GM18526 (cell line): ENCODE results near the gene SLC41A3.
"Not testable (repeated sequence)": the region's sequence is repeated elsewhere in the genome, so short reads cannot be mapped to it uniquely, and the experiment has no call there.

ENCODE experiments used
- POLR2A ChIP-seq: IDR thresholded peaks from 3 replicates; pipeline ENCODE4 v1.6.1; 2011; ENCODE audit not compliant: insufficient read length; ENCODE audit errors: extremely low read depth

Gene SLC41A3

DNA sequence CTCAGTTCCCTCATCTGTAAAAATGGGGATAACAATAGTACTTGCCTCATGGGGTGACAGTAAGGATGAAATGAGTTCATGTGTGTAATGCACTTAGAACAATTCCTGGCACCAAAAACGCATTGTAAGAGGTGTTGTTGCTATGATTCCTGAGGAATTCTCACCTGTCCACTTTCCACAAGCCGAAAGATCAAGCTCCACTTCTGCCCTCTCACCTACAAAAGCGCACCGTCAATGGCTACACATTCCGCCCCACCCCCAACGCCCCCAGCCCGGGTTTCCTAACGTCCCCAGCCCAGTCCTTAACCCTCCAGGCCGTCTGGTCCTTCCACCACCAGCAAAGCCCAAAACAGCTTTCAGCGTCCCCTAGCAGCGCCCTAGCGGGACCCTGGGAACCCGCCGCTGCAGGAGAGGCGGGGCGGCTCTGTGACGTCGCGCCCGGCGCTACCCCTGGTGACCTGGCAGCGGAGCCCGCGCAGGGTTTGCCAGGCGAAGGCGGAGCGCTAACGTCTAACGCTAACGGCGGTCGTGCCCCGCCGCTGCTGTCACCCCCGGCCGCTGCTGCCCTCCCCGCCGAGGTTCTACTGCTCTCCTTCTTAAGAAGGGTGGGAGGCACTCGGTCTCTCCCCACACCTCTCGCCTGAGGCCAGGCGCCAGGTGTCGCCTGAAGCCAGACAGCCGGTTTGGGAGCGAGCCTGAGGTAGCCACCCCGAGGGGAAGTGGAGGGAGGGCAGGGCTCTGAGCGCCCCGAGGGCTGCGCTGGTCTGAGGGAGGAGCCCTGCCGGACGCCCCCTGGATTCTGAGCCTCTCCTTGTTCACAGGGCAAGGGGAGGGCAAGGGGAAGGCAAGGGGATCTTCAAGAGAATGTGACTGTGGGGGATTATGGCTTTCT, 115.0 kb downstream of the SLC41A3 start, which contains the start of gene ROPN1B:
Gene ROPN1B (plus strand): TSS at position 478 of the 892 bp plus-strand sequence. CDS start 2,877 bp downstream, outside the sequence.
- TF ChIP-seq POLR2A = not testable (repeated sequence)

DNA sequence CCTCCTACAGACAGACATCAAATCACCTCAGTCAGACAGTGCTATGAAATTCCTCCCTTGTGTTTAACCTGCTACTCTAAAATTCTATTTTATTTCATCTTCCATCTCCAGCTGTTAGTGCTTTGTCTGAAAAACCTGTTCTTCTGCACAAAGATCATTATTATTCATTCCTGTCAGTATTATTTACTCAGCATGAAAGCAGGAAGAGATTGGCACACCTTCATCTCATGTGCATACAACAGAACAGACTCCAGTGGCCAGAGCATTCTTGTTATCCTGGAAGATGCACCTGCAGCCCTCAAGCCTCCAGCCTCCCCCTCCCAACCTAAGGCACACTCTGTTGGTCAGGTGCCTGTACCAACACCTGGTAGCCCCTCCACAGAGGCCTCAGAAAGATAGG, 116.8 kb downstream of the SLC41A3 start:
- TF ChIP-seq POLR2A = no peak

GRCh38 chr3:125965505-125965904, 118.4 kb downstream of the SLC41A3 start:
- TF ChIP-seq POLR2A = no peak

- no peak for TF ChIP-seq POLR2A
Measured at GRCh38 chr3:125961289-125961589, 122.7 kb downstream of the SLC41A3 start.

- no peak for TF ChIP-seq POLR2A
Measured at GRCh38 chr3:125960456-125961288, 123.3 kb downstream of the SLC41A3 start.

- no peak for TF ChIP-seq POLR2A
Measured at GRCh38 chr3:125960066-125960424, 123.9 kb downstream of the SLC41A3 start.

DNA sequence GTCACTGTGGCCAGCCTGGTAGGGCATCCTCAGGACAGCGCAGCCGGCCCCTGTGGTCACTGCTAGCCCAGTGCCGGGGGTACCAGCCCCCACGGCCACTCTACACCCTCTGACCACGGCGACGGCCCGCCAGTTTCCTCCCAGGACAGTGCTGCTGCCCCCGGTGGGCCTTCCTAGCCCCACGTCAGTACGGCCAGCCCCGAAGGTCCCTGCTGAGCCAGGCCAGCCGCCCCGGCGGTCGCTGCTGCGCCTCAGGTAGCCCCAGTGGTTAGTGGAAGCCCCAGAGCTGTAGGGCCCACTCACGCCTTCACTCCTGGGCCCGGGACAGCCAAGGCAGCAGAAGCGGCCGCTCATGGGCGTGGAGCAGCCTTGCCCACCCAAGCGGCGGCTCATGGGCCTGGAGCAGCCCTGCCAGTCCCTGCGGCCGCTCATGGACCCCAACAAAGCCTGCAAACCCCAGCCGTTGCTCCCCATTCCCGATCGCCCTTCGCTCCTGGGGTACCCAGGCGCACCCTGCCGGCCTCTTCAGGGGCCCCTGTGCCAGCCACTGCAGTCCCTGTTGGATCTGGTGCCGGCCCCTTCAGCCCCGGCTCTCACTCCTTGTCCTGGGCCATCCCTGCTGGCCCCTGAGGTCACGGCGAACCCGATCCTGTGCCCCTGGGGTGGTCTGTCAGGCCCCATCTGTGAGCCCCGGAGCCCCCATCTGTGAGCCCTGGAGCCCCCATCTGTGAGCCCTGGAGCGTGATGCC, 124.4 kb downstream of the SLC41A3 start:
- no peak for TF ChIP-seq POLR2A

GRCh38 chr3:125958511-125959316, 125.2 kb downstream of the SLC41A3 start:
- TF ChIP-seq POLR2A = no peak

GRCh38 chr3:125957674-125958510, 126.0 kb downstream of the SLC41A3 start:
- TF ChIP-seq POLR2A = no peak
